HL-60 (cell line): ENCODE measurements around the gene SCN4A.

ENCODE experiments used
- GABPA ChIP-seq: IDR thresholded peaks from 2 replicates; pipeline ENCODE4 v1.6.1; 2012; ENCODE audit warnings: low read depth
- TF ChIP-seq, protein P1 (sequence below): IDR thresholded peaks from one replicate; pipeline ENCODE4 v1.5.1; 2011; ENCODE audit warnings: low read length, control low read depth, inconsistent platforms; ENCODE audit not compliant: insufficient read depth

DNA sequence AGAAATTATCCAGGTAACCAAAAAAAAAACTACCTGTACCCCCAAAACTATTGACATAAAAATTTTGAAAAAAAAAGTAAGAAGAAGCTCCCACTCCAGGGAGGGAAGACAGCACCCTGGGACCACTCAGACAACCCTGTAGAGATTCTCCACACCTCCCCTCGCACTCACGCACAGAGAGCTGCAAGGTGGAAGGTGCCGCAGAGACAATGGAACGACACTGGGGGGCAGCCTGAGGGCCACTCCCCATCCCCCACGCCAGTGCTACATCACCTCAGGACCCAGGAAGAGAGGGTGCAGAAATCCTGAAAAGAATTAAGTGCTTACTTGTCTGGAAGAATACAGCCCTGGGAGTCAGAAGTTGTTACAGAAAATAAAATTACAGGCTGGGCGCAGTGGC lies 35.4 kb downstream of the SCN4A start:
- TF ChIP-seq, protein P1, sequence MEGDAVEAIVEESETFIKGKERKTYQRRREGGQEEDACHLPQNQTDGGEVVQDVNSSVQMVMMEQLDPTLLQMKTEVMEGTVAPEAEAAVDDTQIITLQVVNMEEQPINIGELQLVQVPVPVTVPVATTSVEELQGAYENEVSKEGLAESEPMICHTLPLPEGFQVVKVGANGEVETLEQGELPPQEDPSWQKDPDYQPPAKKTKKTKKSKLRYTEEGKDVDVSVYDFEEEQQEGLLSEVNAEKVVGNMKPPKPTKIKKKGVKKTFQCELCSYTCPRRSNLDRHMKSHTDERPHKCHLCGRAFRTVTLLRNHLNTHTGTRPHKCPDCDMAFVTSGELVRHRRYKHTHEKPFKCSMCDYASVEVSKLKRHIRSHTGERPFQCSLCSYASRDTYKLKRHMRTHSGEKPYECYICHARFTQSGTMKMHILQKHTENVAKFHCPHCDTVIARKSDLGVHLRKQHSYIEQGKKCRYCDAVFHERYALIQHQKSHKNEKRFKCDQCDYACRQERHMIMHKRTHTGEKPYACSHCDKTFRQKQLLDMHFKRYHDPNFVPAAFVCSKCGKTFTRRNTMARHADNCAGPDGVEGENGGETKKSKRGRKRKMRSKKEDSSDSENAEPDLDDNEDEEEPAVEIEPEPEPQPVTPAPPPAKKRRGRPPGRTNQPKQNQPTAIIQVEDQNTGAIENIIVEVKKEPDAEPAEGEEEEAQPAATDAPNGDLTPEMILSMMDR: no peak
- TF ChIP-seq GABPA: no peak
